SK-N-SH treated with all-trans-retinoic acid at 6 μM for 48 hours (cell line): Measurements from ENCODE around the gene LRP3.

Source experiments
- ATAC-seq: fragments of 200-7000 bp; cut with Tn5 transposase; 3 replicates; pipeline ENCODE4 v1.9.1; 2020; ENCODE audit warnings: mild to moderate bottlenecking, moderate library complexity
- BACH2 ChIP-seq: fragments of 250-450 bp; sonication (Bioruptor Pico); IDR thresholded peaks from 2 replicates; pipeline ENCODE4 v1.9.0; 2021; ENCODE audit warnings: mild to moderate bottlenecking, borderline replicate concordance
- CREB5 ChIP-seq: fragments of 250-450 bp; sonication (Bioruptor Pico); IDR thresholded peaks from 2 replicates; pipeline ENCODE4 v1.5.1; 2020; ENCODE audit warnings: low read depth, mild to moderate bottlenecking, moderate library complexity
- CSRNP3 ChIP-seq: fragments of 250-450 bp; sonication (Bioruptor Pico); IDR thresholded peaks from 2 replicates; pipeline ENCODE4 v1.5.1; 2021; ENCODE audit warnings: mild to moderate bottlenecking, moderate library complexity
- ESRRG ChIP-seq: fragments of 250-450 bp; sonication (Bioruptor Pico); IDR thresholded peaks from 2 replicates; pipeline ENCODE4 v1.6.1; 2021; ENCODE audit warnings: mild to moderate bottlenecking
- GLIS3 ChIP-seq: fragments of 250-450 bp; sonication (Bioruptor Pico); IDR thresholded peaks from 2 replicates; pipeline ENCODE4 v1.5.0; 2020; ENCODE audit warnings: mild to moderate bottlenecking, moderate library complexity
- ISL1 ChIP-seq: fragments of 250-450 bp; sonication (Bioruptor Pico); IDR thresholded peaks from 2 replicates; pipeline ENCODE4 v2.1.2; 2022; ENCODE audit warnings: mild to moderate bottlenecking, moderate library complexity
- OSR1 ChIP-seq: fragments of 250-450 bp; sonication (Bioruptor Pico); IDR thresholded peaks from 2 replicates; pipeline ENCODE4 v1.8.0; 2022; ENCODE audit warnings: moderate library complexity, mild to moderate bottlenecking, inconsistent platforms
- PPARA ChIP-seq: fragments of 250-450 bp; sonication (Bioruptor Pico); IDR thresholded peaks from 2 replicates; pipeline ENCODE4 v1.5.0; 2020; ENCODE audit warnings: mild to moderate bottlenecking, borderline replicate concordance
- TSHZ2 ChIP-seq: fragments of 250-450 bp; sonication (Bioruptor Pico); IDR thresholded peaks from 2 replicates; pipeline ENCODE4 v1.5.0; 2020; ENCODE audit warnings: mild to moderate bottlenecking, moderate library complexity
- ZC3H10 ChIP-seq: fragments of 250-450 bp; sonication (Bioruptor Pico); IDR thresholded peaks from 2 replicates; pipeline ENCODE4 v1.5.1; 2021; ENCODE audit warnings: mild to moderate bottlenecking, moderate library complexity
- ZFP3 ChIP-seq: fragments of 250-450 bp; sonication (Bioruptor Pico); IDR thresholded peaks from 2 replicates; pipeline ENCODE4 v1.5.0; 2020; ENCODE audit warnings: mild to moderate bottlenecking, moderate library complexity
- ZFP30 ChIP-seq: fragments of 450-650 bp; formaldehyde crosslinking; IDR thresholded peaks from 2 replicates; pipeline ENCODE4 v1.5.0; 2022; ENCODE audit warnings: mild to moderate bottlenecking, moderate library complexity
- ZNF565 ChIP-seq: fragments of 450-650 bp; formaldehyde crosslinking; conservative IDR thresholded peaks from 2 replicates; pipeline ENCODE4 v1.5.0; 2020; ENCODE audit warnings: low read depth, mild to moderate bottlenecking, moderate library complexity
- ZNF70 ChIP-seq: fragments of 450-650 bp; formaldehyde crosslinking; IDR thresholded peaks from 2 replicates; pipeline ENCODE4 v1.5.0; 2020; ENCODE audit warnings: mild to moderate bottlenecking, moderate library complexity
- ZNF8 ChIP-seq: fragments of 450-650 bp; formaldehyde crosslinking; IDR thresholded peaks from 2 replicates; pipeline ENCODE4 v1.5.0; 2020; ENCODE audit warnings: mild to moderate bottlenecking, moderate library complexity
- TF ChIP-seq, protein P1 (sequence below): fragments of 250-450 bp; sonication (Bioruptor Pico); IDR thresholded peaks from 2 replicates; pipeline ENCODE4 v1.8.0; 2021; ENCODE audit warnings: low read depth, mild to moderate bottlenecking, moderate library complexity, borderline replicate concordance
- TF ChIP-seq, protein P2 (sequence below): fragments of 250-450 bp; sonication (Bioruptor Pico); IDR thresholded peaks from 2 replicates; pipeline ENCODE4 v1.8.0; 2020; ENCODE audit warnings: mild to moderate bottlenecking, moderate library complexity, borderline replicate concordance

LRP3 gene

GRCh38 chr19:33147538-33147937, 46.6 kb upstream of the LRP3 start (continued):
- TF ChIP-seq, protein P1, sequence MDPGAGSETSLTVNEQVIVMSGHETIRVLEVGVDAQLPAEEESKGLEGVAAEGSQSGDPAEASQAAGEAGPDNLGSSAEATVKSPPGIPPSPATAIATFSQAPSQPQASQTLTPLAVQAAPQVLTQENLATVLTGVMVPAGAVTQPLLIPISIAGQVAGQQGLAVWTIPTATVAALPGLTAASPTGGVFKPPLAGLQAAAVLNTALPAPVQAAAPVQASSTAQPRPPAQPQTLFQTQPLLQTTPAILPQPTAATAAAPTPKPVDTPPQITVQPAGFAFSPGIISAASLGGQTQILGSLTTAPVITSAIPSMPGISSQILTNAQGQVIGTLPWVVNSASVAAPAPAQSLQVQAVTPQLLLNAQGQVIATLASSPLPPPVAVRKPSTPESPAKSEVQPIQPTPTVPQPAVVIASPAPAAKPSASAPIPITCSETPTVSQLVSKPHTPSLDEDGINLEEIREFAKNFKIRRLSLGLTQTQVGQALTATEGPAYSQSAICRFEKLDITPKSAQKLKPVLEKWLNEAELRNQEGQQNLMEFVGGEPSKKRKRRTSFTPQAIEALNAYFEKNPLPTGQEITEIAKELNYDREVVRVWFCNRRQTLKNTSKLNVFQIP (CRISPR knock-in tag): no peak
- no peak for TF ChIP-seq ESRRG (CRISPR knock-in tag)

- no peak for ATAC-seq
- TF ChIP-seq, protein P1 (CRISPR knock-in tag): no peak
- TF ChIP-seq PPARA (CRISPR knock-in tag) (no peak), ZNF8 (CRISPR knock-in tag) (no peak), CSRNP3 (CRISPR knock-in tag) (no peak), ZFP3 (CRISPR knock-in tag) (no peak), ZNF565 (CRISPR knock-in tag) (no peak), CREB5 (CRISPR knock-in tag) (no peak)
- TF ChIP-seq, protein P2, sequence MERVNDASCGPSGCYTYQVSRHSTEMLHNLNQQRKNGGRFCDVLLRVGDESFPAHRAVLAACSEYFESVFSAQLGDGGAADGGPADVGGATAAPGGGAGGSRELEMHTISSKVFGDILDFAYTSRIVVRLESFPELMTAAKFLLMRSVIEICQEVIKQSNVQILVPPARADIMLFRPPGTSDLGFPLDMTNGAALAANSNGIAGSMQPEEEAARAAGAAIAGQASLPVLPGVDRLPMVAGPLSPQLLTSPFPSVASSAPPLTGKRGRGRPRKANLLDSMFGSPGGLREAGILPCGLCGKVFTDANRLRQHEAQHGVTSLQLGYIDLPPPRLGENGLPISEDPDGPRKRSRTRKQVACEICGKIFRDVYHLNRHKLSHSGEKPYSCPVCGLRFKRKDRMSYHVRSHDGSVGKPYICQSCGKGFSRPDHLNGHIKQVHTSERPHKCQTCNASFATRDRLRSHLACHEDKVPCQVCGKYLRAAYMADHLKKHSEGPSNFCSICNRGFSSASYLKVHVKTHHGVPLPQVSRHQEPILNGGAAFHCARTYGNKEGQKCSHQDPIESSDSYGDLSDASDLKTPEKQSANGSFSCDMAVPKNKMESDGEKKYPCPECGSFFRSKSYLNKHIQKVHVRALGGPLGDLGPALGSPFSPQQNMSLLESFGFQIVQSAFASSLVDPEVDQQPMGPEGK (CRISPR knock-in tag): no peak
- TF ChIP-seq, all 23 proteins: peak for 0
Observed at GRCh38 chr19:33150852-33151518, 43.1 kb upstream of the LRP3 start.

DNA sequence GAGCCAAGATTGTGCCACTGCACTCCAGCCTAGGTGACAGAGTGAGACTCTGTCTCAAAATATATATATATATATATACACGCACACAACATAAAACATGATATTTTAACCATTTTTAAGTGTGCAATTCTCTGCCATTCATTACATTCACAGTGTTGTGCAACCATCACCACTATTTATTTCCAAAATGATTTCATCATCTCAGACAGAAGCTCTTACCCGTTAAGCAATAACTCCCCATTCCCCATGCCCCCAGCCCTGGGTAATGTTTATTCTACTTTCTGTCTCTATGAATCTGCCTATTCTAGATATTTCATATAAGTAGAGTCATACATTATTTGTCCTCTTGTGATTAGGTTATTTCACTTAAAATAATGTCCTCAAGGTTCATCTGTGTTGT, 42.0 kb upstream of the LRP3 start:
- ATAC-seq: no peak
- TF ChIP-seq, protein P2 (CRISPR knock-in tag): no peak
- TF ChIP-seq PPARA (CRISPR knock-in tag): no peak
- TF ChIP-seq, protein P1 (CRISPR knock-in tag): no peak
- no peak for TF ChIP-seq BACH2 (CRISPR knock-in tag)
- no peak for TF ChIP-seq ESRRG (CRISPR knock-in tag)
- TF ChIP-seq GLIS3 (CRISPR knock-in tag): no peak
- no peak for TF ChIP-seq CREB5 (CRISPR knock-in tag)
- TF ChIP-seq TSHZ2 (CRISPR knock-in tag): no peak
- no peak for TF ChIP-seq CSRNP3 (CRISPR knock-in tag)
- no peak for TF ChIP-seq ZNF565 (CRISPR knock-in tag)
- no peak for TF ChIP-seq ISL1
- no peak for TF ChIP-seq ZNF70
- TF ChIP-seq ZC3H10 (CRISPR knock-in tag): no peak
- TF ChIP-seq ZFP30: no peak
- TF ChIP-seq OSR1: no peak
